Measurements from ENCODE around the gene LGR5. TPM values are rescaled to one million over a fixed set of nuclear protein-coding genes. Genes with fewer than 3 reads are reported as not detected.

Gene LGR5
- total RNA-seq, 1 donor from 2014 or later = 1.1 TPM

DNA sequence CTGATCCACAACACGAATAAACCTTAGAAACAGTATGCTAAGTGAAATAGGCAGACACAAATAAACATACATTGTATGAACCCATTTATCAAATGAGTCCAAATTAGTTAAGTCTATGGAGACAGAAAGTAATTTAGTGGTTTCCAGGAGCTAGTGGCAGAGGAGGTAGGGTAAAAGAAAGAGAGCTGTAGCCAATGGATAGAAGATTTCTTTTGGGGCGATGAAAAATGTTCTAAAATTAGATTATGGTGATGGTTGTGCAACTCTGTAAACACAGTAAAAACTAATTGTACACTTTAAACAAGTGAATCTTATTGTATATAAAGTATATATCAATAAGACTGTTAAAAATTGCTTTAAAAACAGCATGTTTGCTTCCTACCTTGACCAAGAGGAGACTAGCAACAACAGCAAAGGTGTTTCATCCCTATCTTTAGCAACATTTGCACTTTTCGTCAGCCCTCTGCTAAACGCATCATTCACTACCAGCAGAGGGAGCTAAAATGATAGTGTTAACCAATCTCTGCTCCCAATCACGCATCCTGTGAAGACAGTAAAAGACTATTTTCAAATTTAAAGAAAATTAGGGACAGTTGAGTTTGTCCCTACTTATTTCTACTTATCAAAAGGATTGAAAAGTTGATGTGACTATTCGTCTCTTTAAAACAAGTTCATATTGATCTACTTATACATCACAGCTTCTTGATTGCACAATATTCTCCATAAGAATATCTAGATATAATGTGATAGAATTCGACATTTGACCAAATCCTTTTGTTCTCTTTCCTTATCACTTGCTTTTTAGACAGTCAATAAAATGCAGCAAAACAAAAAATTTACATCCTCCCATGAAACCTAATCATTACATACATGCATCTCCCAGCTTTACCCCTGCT lies 24.0 kb upstream of the LGR5 start:
- no peaks in the 10 kb centered on the region for H3K4me1 Mint-ChIP-seq (ENCODE audit: unreplicated experiment)
- no peaks in the 10 kb centered on the region for H3K27me3 Mint-ChIP-seq (ENCODE audit: unreplicated experiment)
- no peaks in the 10 kb centered on the region for H3K36me3 Mint-ChIP-seq (ENCODE audit: low read depth, unreplicated experiment)
- H3K9me3 Mint-ChIP-seq (ENCODE audit: unreplicated experiment) = no peaks in the 10 kb centered on the region
- no peak overlapping the region for H3K4me3 Mint-ChIP-seq (ENCODE audit: unreplicated experiment)
- TF ChIP-seq, protein P1, sequence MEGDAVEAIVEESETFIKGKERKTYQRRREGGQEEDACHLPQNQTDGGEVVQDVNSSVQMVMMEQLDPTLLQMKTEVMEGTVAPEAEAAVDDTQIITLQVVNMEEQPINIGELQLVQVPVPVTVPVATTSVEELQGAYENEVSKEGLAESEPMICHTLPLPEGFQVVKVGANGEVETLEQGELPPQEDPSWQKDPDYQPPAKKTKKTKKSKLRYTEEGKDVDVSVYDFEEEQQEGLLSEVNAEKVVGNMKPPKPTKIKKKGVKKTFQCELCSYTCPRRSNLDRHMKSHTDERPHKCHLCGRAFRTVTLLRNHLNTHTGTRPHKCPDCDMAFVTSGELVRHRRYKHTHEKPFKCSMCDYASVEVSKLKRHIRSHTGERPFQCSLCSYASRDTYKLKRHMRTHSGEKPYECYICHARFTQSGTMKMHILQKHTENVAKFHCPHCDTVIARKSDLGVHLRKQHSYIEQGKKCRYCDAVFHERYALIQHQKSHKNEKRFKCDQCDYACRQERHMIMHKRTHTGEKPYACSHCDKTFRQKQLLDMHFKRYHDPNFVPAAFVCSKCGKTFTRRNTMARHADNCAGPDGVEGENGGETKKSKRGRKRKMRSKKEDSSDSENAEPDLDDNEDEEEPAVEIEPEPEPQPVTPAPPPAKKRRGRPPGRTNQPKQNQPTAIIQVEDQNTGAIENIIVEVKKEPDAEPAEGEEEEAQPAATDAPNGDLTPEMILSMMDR (IDR thresholded peaks at IDR 0.05; ENCODE audit: unreplicated experiment) = peak; percentile 82
- no peak overlapping the region for H3K27ac Mint-ChIP-seq (ENCODE audit: unreplicated experiment)
- peak; percentile 43 for DNase-seq (ENCODE audit: low spot score)

DNA sequence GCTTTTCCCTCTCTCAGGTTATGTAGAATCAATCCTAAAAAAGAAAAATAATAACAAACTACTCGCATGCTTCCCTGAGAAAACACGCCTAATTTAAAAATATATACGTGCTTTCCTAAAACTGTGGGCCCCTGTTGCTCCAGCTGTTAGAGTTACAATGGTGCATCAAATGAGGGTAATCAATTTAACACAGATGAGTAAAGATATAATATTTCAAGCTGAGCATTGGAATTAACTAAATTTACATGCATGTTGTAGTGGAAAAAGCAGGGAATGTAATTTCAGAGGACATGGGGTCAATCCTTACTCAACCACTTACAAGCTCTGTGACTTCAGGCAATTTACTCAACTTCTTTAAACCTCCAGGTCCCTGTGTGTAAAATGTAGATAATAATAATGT lies 22.4 kb upstream of the LGR5 start:
- TF ChIP-seq, protein P1 (IDR thresholded peaks at IDR 0.05; ENCODE audit: unreplicated experiment) = no peak
- Mint-ChIP-seq H3K9me3 (ENCODE audit: unreplicated experiment) (no peaks in the 10 kb centered on the region), H3K4me1 (ENCODE audit: unreplicated experiment) (no peaks in the 10 kb centered on the region), H3K36me3 (ENCODE audit: low read depth, unreplicated experiment) (no peaks in the 10 kb centered on the region), H3K27me3 (ENCODE audit: unreplicated experiment) (no peaks in the 10 kb centered on the region), H3K4me3 (ENCODE audit: unreplicated experiment) (no peak overlapping the region), H3K27ac (ENCODE audit: unreplicated experiment) (no peak overlapping the region)
- no peak for DNase-seq (ENCODE audit: low spot score)

DNA sequence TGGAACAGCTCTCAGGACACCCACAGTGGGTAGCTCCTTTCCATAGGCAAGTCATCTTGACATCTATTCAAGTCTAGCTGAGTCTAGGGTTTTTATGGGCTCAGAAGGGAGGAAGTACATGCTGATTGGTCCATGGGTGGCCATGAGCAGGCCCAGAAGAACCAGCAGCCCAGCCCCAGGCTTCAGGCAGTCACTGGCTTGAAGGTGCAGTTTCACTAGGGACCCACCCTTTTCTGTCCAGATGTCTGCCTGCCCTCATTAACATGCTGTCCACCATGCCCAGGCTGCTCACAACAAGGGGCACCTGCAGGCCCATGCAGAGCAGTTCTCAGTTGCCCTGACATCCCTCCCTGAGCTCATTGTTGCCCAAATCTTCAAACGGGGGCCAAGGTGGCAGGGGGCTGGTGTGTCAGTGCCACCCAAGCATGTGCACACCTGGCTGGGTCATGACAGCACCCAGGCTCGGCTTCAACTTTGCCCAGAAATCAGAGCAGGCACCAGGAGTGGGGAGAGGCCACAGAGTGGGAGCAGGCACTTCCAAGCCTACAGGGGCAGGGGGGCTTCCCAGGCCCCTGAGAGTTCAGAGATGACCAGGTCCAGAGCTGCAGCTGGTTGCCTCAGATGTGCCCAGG lies 18.7 kb upstream of the LGR5 start:
- TF ChIP-seq, protein P1 (IDR thresholded peaks at IDR 0.05; ENCODE audit: unreplicated experiment) = no peak
- H3K27ac Mint-ChIP-seq (ENCODE audit: unreplicated experiment) = no peak overlapping the region
- no peaks in the 10 kb centered on the region for H3K36me3 Mint-ChIP-seq (ENCODE audit: low read depth, unreplicated experiment)
- no peak overlapping the region for H3K4me3 Mint-ChIP-seq (ENCODE audit: unreplicated experiment)
- no peaks in the 10 kb centered on the region for H3K27me3 Mint-ChIP-seq (ENCODE audit: unreplicated experiment)
- no peak for DNase-seq (ENCODE audit: low spot score)
- no peaks in the 10 kb centered on the region for H3K9me3 Mint-ChIP-seq (ENCODE audit: unreplicated experiment)
- H3K4me1 Mint-ChIP-seq (ENCODE audit: unreplicated experiment) = no peaks in the 10 kb centered on the region

DNA sequence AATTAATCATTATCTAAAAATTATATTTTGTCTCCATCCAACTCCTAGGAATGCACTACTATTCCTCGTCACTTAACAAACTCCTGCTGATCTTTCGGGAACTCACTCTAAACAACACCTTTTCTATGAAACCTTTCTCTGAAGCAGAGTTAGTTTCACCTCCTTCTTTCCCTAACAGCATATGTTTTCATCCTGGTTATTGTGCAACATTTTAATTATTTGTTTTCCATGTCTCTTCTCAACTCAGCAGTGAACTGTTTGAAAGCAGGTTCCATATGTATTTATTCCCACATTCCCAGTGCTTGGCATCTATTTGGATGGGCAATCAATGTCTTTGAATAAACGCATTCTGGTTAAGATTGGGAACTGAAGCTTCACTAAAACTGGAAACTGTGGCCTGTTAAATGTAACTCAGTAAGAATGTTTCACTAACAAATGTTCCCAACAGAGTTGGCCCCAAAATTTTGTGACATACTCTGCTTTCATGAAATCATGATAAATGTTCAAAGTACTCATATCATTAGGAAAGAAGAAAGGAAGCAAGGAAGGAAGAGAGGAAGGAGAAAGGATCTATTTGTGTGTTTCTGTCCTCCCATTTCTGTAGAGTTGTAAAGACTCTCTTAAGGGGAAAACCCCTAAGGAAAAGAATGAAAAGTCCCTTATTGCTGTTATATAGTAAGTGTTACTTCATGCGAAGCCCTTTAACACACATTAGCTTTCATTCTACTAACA lies 13.9 kb upstream of the LGR5 start:
- H3K4me1 Mint-ChIP-seq (ENCODE audit: unreplicated experiment) = no peaks in the 10 kb centered on the region
- no peaks in the 10 kb centered on the region for H3K9me3 Mint-ChIP-seq (ENCODE audit: unreplicated experiment)
- TF ChIP-seq, protein P1 (IDR thresholded peaks at IDR 0.05; ENCODE audit: unreplicated experiment) = no peak
- H3K27me3 Mint-ChIP-seq (ENCODE audit: unreplicated experiment) = no peaks in the 10 kb centered on the region
- no peaks in the 10 kb centered on the region for H3K36me3 Mint-ChIP-seq (ENCODE audit: low read depth, unreplicated experiment)
- DNase-seq (ENCODE audit: low spot score) = no peak
- no peak overlapping the region for H3K27ac Mint-ChIP-seq (ENCODE audit: unreplicated experiment)
- no peak overlapping the region for H3K4me3 Mint-ChIP-seq (ENCODE audit: unreplicated experiment)

All from endothelial cell (in vitro differentiated cells).